Erythroblast (primary cell): Measurements from ENCODE around the gene GPSM1.
"Not testable (repeated sequence)": the region's sequence is repeated elsewhere in the genome, so short reads cannot be mapped to it uniquely, and the experiment has no call there.

ENCODE experiments used
- DNase-seq, 2 experiments: peaks; one replicate each; lab custom pipeline; 2025; lab: John Stamatoyannopoulos, UW
- GATA1 ChIP-seq: IDR thresholded peaks from 2 replicates; pipeline ENCODE4 v1.6.1; 2011; ENCODE audit warnings: low read depth, mild to moderate bottlenecking, control low read depth, low read length, moderate library complexity
- POLR2A ChIP-seq: IDR thresholded peaks from 2 replicates; pipeline ENCODE4 v1.6.1; 2011; ENCODE audit warnings: mild to moderate bottlenecking, low read length

Gene GPSM1

GRCh38 chr9:136313111-136314055 is 14.0 kb upstream of the GPSM1 start:
- no peak for DNase-seq
- TF ChIP-seq POLR2A (no peak), GATA1 (no peak)

GRCh38 chr9:136314056-136314416 is 13.3 kb upstream of the GPSM1 start:
- no peak for DNase-seq
- no peak for TF ChIP-seq GATA1
- no peak for TF ChIP-seq POLR2A

- DNase-seq: no peak
- no peak for TF ChIP-seq GATA1
- TF ChIP-seq POLR2A: no peak
Measured at GRCh38 chr9:136314944-136315343, 12.4 kb upstream of the GPSM1 start.

- no peak for TF ChIP-seq POLR2A
- TF ChIP-seq GATA1: no peak
- DNase-seq: no peak
Measured at GRCh38 chr9:136316271-136316751, 11.0 kb upstream of the GPSM1 start.

- TF ChIP-seq GATA1 (no peak), POLR2A (no peak)
- DNase-seq: no peak
Measured at GRCh38 chr9:136316896-136317676, 10.3 kb upstream of the GPSM1 start.

- DNase-seq: no peak
- TF ChIP-seq GATA1 (no peak), POLR2A (no peak)
Measured at GRCh38 chr9:136317695-136318094, 9.6 kb upstream of the GPSM1 start.

GRCh38 chr9:136318111-136318775 is 9.1 kb upstream of the GPSM1 start:
- no peak for DNase-seq
- no peak for TF ChIP-seq GATA1
- TF ChIP-seq POLR2A: no peak

- DNase-seq: no peak
- TF ChIP-seq POLR2A (no peak), GATA1 (no peak)
Measured at GRCh38 chr9:136318776-136319241, 8.5 kb upstream of the GPSM1 start.

GRCh38 chr9:136319244-136319643 is 8.1 kb upstream of the GPSM1 start:
- not testable (repeated sequence) for DNase-seq

GRCh38 chr9:136319955-136320354 is 7.4 kb upstream of the GPSM1 start:
- not testable (repeated sequence) for DNase-seq

- DNase-seq: not testable (repeated sequence)
Measured at GRCh38 chr9:136320972-136321371, 6.4 kb upstream of the GPSM1 start.

- no peak for DNase-seq
- TF ChIP-seq POLR2A (no peak), GATA1 (no peak)
Measured at GRCh38 chr9:136321561-136321960, 5.8 kb upstream of the GPSM1 start.

- DNase-seq: no peak
- no peak for TF ChIP-seq POLR2A
Measured at GRCh38 chr9:136322756-136323330, 4.5 kb upstream of the GPSM1 start.

GRCh38 chr9:136323371-136323789 is 4.0 kb upstream of the GPSM1 start:
- DNase-seq: no peak

More at GRCh38 chr9:136323371-136323789, 4.0 kb upstream of the GPSM1 start:
- TF ChIP-seq POLR2A: no peak
- no peak for TF ChIP-seq GATA1
